Upper lobe of left lung (tissue), 4 donors: ENCODE measurements around the gene HS3ST3A1.

Source experiments
- EP300 ChIP-seq, 4 donors: sonication (generic); formaldehyde crosslinking; IDR thresholded peaks; one replicate each; pipeline ENCODE4 v1.5.1; 2017; ENCODE audit warnings: antibody characterized with exemption in 4 of 4, control low read depth in 2 of 4
- POLR2AphosphoS5 ChIP-seq, 2 donors: sonication (generic); formaldehyde crosslinking; IDR thresholded peaks; one replicate each; pipeline ENCODE4 v1.5.1; 2017; ENCODE audit warnings: antibody characterized with exemption in 2 of 2
- TF ChIP-seq, protein P1 (sequence below), 6 experiments: fragments of 450-650 bp in 4 of 6; fragments of 200-600 bp in 2 of 6; sonication (generic) in 2 of 6; IDR thresholded peaks; one replicate each; pipeline ENCODE4 v1.5.1; 2016 to 2019; ENCODE audit warnings: antibody characterized with exemption in 6 of 6

DNA sequence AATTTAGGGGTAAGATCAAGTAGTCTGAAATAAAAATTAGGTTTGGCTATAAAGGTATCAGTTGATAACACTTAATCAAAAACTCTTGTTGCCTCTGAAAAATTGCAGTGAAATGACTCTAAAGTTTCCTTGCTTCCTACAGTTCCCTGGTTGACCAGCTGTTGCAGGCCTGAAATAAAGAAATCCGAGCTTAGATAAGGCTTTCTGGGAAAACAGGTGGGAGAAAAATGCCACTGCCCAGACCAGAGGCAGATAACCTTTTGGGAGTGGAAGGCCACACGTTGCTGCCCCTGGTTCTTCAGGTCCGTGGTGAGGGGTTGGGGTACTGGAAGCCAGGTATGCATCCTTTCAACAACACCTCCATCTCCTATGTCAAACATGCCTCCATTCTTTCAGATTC lies 111.3 kb downstream of the HS3ST3A1 start:
- TF ChIP-seq POLR2AphosphoS5 (IDR thresholded peaks at IDR 0.05) (no peak), EP300 (IDR thresholded peaks at IDR 0.05) (no peak)
- TF ChIP-seq, protein P1, sequence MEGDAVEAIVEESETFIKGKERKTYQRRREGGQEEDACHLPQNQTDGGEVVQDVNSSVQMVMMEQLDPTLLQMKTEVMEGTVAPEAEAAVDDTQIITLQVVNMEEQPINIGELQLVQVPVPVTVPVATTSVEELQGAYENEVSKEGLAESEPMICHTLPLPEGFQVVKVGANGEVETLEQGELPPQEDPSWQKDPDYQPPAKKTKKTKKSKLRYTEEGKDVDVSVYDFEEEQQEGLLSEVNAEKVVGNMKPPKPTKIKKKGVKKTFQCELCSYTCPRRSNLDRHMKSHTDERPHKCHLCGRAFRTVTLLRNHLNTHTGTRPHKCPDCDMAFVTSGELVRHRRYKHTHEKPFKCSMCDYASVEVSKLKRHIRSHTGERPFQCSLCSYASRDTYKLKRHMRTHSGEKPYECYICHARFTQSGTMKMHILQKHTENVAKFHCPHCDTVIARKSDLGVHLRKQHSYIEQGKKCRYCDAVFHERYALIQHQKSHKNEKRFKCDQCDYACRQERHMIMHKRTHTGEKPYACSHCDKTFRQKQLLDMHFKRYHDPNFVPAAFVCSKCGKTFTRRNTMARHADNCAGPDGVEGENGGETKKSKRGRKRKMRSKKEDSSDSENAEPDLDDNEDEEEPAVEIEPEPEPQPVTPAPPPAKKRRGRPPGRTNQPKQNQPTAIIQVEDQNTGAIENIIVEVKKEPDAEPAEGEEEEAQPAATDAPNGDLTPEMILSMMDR (IDR thresholded peaks at IDR 0.05), result no peak
